Astrocyte of the spinal cord (primary cell): ENCODE results near the gene VAV3.

Source experiments
- DNase-seq: peaks from one replicate; pipeline ENCODE4 v3.0.0; 2011; ENCODE audit warnings: low read depth, low spot score
- H3K4me3 ChIP-seq: 2 replicates; pipeline ENCODE4 v1.5.1; 2011; ENCODE audit warnings: low read depth, mild to moderate bottlenecking, low read length, moderate library complexity
- in situ Hi-C: cut with HindIII; loops from 2 replicates; pipeline ENCODE4 v1.10.0; 2017; ENCODE audit warnings: low sequenced_read_pairs
- TF ChIP-seq, protein P1 (sequence below): IDR thresholded peaks from 2 replicates; pipeline ENCODE4 v1.5.1; 2012; ENCODE audit warnings: low read depth, mild to moderate bottlenecking, low read length, inconsistent platforms

The VAV3 gene

DNA sequence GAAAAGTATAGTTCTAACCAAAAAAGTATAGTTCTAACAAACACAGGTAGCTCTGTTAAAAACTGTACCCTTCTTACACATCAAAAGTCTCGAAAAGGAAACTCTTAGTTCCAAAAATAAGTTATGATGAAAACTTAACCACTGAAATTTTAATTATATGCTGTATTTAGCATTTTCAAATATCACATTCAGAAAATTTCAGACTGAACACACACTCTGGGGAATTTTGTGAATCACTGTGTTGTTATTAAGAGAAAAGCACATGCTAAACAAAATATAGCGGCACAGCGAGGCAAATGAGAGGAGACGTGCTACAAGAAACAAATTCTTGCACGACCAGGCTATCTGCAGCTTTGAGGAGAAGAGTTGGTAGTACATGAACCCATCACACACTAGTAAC, 30.4 kb downstream of the VAV3 start:
- DNase-seq: no peak
- TF ChIP-seq, protein P1, sequence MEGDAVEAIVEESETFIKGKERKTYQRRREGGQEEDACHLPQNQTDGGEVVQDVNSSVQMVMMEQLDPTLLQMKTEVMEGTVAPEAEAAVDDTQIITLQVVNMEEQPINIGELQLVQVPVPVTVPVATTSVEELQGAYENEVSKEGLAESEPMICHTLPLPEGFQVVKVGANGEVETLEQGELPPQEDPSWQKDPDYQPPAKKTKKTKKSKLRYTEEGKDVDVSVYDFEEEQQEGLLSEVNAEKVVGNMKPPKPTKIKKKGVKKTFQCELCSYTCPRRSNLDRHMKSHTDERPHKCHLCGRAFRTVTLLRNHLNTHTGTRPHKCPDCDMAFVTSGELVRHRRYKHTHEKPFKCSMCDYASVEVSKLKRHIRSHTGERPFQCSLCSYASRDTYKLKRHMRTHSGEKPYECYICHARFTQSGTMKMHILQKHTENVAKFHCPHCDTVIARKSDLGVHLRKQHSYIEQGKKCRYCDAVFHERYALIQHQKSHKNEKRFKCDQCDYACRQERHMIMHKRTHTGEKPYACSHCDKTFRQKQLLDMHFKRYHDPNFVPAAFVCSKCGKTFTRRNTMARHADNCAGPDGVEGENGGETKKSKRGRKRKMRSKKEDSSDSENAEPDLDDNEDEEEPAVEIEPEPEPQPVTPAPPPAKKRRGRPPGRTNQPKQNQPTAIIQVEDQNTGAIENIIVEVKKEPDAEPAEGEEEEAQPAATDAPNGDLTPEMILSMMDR: no peak
- no peak overlapping the region for H3K4me3 ChIP-seq
- in situ Hi-C loops: no loop called here

DNA sequence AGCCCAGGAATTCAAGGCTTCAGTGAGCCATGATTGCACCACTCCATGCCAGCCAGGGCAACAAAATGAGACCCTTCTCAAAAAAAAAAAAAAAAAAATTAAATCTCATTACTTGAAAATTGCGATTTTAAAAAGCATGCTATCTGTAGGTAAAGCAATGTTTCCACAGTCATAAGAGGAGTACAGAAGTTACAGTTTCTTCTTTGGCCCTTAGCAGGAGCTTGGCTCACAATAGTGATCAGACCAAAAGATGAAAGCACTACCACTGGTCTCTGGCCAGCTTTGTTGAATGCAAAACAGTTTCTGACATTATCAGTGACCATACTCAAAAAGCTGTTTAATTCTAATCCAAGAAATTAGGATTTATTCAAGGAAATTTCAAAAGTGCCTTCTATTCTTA, 31.2 kb downstream of the VAV3 start:
- TF ChIP-seq, protein P1: no peak
- DNase-seq: no peak
- H3K4me3 ChIP-seq: no peak overlapping the region
- in situ Hi-C loops: no loop called here

DNA sequence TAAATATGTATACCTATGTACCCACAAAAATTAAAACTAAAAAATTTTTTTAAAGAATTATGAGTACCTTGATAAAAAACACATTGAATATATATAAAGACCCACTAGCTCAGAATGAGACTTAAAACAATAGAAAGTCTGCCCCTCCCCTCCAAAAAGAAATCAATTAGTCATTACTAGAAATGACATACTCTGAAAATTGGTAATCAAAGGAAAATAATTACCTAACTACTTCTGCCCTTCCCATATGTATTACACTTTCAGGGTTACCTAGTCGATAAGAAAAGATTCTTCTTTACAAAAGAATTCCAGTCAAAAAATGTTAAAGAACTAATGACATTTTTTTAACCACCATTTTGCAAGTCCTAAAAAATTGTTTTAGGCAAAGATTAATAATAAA, 34.7 kb downstream of the VAV3 start:
- TF ChIP-seq, protein P1: no peak
- in situ Hi-C loops: no loop called here
- no peak for DNase-seq
- no peak overlapping the region for H3K4me3 ChIP-seq

DNA sequence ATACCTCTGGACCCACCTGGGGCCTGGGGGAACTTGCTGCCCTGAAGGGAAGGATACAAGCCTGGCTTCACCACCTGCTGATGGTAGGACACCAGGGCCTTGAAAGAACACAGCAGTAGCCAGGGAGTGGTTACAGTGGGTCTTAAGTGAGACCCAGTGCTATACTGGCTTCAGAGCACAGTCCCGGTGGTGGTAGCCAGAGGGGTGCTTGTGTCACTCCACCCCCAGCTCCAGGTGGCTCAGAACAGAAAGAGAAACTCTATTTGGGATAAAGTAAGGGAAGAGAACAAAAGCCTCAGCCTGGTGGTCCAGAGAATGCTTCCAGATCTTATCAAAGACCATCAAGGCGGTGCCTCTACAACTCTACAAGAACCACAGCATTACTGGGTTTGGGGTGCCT, 37.2 kb downstream of the VAV3 start:
- DNase-seq: no peak
- TF ChIP-seq, protein P1: no peak
- no peak overlapping the region for H3K4me3 ChIP-seq
- in situ Hi-C loops: no loop called here

DNA sequence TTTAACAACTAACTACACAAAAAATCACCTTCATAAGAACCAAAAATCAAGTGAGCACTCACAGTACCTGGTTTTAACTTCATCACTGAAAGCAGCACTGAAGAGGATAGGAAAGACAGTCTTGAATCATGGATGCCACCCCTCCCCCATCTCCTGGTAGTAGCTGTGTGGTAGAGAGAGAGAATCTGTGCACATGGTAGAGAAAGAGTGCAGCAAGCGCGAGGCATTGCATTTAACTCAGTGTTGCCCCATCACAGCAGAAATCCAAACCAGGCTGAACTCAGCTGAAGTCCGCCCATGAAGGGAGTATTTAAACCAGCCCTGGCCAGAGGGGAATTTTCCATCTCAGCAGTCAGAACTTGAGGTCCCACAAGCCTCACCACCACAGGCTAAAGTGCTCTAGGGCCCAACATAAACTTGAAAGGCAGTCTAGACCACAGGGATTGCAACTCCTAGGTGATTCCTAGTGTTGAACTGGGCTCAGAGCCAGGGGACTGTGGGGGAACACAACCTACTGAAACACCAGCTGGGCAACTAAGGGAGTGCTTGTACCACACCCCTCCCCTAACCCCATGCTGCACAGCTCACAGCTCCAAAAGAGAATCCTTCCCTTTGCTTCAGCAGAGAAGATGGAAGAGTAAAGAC, 38.4 kb downstream of the VAV3 start:
- H3K4me3 ChIP-seq: no peak overlapping the region
- DNase-seq: peak; percentile 39
- TF ChIP-seq, protein P1: no peak
- in situ Hi-C loops: no loop called here

DNA sequence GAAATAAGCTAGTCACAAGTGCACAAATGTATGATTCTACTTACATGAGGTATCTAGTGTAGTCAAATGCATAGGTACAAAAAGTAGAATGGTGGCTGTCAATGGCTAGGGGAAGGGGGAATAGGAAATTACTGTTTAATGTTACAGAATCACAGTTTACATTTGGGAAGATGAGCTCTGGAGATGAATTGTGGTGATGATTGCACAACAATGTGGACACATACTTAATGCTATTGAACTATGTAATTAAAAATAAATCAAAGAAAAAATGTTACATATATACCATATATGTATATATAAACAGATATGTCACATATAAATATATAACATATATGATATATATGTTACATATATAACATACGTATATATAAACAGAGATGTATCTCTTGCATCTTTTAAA, 39.4 kb downstream of the VAV3 start:
- DNase-seq: no peak
- in situ Hi-C loops: no loop called here
- H3K4me3 ChIP-seq: no peak overlapping the region
- TF ChIP-seq, protein P1: no peak

DNA sequence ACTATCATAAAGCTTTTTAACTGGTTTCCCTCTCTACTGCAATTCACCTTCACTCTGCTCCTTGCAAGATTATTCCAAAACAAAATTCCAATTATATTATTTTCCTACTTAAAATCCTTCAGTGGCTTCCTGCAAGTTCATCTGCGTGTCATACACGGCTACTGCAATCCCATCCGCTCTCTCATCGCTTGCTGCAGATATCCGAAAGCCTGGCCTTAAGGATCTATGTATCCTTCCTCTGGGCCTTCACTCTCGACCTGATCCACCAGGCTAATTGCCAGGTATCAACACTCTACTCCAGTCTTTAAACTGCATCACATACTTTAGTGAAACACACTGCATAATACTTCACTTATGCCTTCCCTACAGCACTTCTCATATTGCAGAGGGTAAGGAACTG, 44.0 kb downstream of the VAV3 start:
- DNase-seq: no peak
- no peak overlapping the region for H3K4me3 ChIP-seq
- in situ Hi-C loops: no loop called here
- TF ChIP-seq, protein P1: no peak
